Spleen (tissue), 7 donors: ENCODE measurements around the gene CA11.

Experiments
- POLR2A ChIP-seq, 3 donors: fragments of 450-650 bp; IDR thresholded peaks; one replicate each; pipeline ENCODE4 v1.5.1; 2017; ENCODE audit warnings: antibody characterized with exemption in 3 of 3, mild to moderate bottlenecking in 1 of 3
- POLR2AphosphoS5 ChIP-seq, 3 donors: sonication (generic); formaldehyde crosslinking; IDR thresholded peaks; one replicate each; pipeline ENCODE4 v1.5.1; 2017; ENCODE audit warnings: antibody characterized with exemption in 3 of 3
- TF ChIP-seq, protein P1 (sequence below), 11 experiments: fragments of 200-600 bp in 7 of 11; fragments of 450-650 bp in 4 of 11; sonication (generic) in 4 of 11; IDR thresholded peaks in 8 of 11; conservative IDR thresholded peaks in 3 of 11; 1 replicate in 7 of 11; 2 replicates in 4 of 11; pipeline versions ENCODE4 v1.4.0 to v1.8.0; 2016 to 2021; ENCODE audit warnings: antibody characterized with exemption in 11 of 11, inconsistent platforms in 4 of 11, mild to moderate bottlenecking in 1 of 11
- donor health status: DM: no; HTN: no; CAD: no; lungs with moderate emphysema.
- donor health status: DM: no; HTN: no; CAD: no.
- donor health status: DM: no; HTN: no; CAD: no.

DNA sequence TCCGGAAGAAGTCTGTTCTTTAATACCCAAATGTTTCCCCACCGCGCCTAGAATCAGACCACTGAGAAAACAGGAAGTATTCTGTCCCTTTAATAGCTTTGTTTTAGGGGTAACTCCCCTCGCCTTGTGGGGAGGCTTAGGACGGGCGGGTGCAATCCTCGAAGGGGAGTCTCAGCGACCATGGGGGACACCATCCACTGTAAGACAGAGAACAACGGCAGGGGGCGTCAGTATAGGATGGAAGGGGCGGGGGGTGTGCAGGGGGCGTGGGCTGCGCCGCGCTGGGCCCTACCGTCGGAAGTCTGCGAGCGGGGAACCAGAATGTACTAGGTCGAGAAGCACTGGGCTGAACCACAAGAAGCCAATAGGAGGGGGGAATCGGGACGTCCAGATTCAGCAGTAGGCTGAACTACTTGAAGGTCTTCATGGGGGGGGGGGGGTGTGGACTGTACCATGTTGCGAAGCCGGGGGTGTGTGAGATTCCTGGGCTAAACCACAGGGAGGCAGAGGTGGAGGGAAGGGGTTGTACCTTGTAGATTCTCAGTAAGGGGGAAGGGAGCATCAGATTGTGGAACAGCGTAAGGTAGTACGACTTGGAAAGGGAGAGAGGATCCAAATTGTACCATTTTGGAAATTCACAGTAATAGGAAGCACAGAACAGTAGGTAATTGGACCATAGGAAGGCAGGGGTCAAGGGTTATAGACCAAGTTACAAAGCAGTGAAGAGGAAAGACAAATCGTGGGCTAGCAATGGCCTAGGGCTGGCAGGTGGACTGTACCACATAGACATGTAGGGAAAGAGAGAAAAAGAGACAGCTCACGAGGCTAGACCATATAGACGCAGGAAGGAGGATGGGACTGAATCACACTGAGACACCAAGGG, 7.8 kb downstream of the CA11 start:
- TF ChIP-seq, protein P1, sequence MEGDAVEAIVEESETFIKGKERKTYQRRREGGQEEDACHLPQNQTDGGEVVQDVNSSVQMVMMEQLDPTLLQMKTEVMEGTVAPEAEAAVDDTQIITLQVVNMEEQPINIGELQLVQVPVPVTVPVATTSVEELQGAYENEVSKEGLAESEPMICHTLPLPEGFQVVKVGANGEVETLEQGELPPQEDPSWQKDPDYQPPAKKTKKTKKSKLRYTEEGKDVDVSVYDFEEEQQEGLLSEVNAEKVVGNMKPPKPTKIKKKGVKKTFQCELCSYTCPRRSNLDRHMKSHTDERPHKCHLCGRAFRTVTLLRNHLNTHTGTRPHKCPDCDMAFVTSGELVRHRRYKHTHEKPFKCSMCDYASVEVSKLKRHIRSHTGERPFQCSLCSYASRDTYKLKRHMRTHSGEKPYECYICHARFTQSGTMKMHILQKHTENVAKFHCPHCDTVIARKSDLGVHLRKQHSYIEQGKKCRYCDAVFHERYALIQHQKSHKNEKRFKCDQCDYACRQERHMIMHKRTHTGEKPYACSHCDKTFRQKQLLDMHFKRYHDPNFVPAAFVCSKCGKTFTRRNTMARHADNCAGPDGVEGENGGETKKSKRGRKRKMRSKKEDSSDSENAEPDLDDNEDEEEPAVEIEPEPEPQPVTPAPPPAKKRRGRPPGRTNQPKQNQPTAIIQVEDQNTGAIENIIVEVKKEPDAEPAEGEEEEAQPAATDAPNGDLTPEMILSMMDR (IDR thresholded peaks at IDR 0.05 in 8 of 11, conservative IDR thresholded peaks at IDR 0.05 in 3 of 11) = no peak
- TF ChIP-seq POLR2A (IDR thresholded peaks at IDR 0.05) (peak in 2 of 3 donors; percentile 24 to 33), POLR2AphosphoS5 (IDR thresholded peaks at IDR 0.05) (peak; percentile 63 to 78 (median 69))
